Naive B cell (primary cell): ENCODE data around the gene NARF. TPM values are rescaled to one million over a fixed set of nuclear protein-coding genes. Genes with fewer than 3 reads are reported as not detected.
"Not testable (repeated sequence)": the region's sequence is repeated elsewhere in the genome, so short reads cannot be mapped to it uniquely, and the experiment has no call there.

Experiments
- ATAC-seq, 2 donors: fragments of 150-1000 bp; cut with Tn5 transposase; 2 replicates each; pipeline ENCODE4 v1.10.0; 2021; ENCODE audit warnings: low read depth in 2 of 2, mild to moderate bottlenecking in 2 of 2, moderate library complexity in 2 of 2
- DNase-seq: peaks from one replicate; pipeline ENCODE4 v3.0.0; 2022
- H3K27ac Mint-ChIP-seq, 6 donors: one replicate each; pipeline ENCODE4 v1.8.0; 2020 to 2022; ENCODE audit warnings: mild to moderate bottlenecking in 6 of 6, mixed read lengths in 6 of 6, moderate library complexity in 5 of 6, inconsistent platforms in 2 of 6
- H3K27me3 Mint-ChIP-seq, 3 donors: one replicate each; pipeline ENCODE4 v1.8.0; 2021 to 2022; ENCODE audit warnings: mixed read lengths in 3 of 3, mild to moderate bottlenecking in 1 of 3
- H3K36me3 Mint-ChIP-seq, 2 donors: one replicate each; pipeline ENCODE4 v1.8.0; 2020 to 2022; ENCODE audit warnings: mixed read lengths in 2 of 2, inconsistent platforms in 1 of 2, mild to moderate bottlenecking in 1 of 2
- H3K4me1 Mint-ChIP-seq, 3 donors: one replicate each; pipeline ENCODE4 v1.8.0; 2020 to 2022; ENCODE audit warnings: mixed read lengths in 3 of 3, inconsistent platforms in 1 of 3, mild to moderate bottlenecking in 1 of 3, moderate library complexity in 1 of 3
- H3K4me3 Mint-ChIP-seq, 8 donors: one replicate each; pipeline ENCODE4 v1.8.0; 2020 to 2022; ENCODE audit warnings: mild to moderate bottlenecking in 8 of 8, mixed read lengths in 8 of 8, moderate library complexity in 8 of 8, inconsistent platforms in 2 of 8
- H3K9me3 Mint-ChIP-seq, 7 donors: one replicate each; pipeline ENCODE4 v1.8.0; 2020 to 2022; ENCODE audit warnings: mixed read lengths in 7 of 7, mild to moderate bottlenecking in 5 of 7, inconsistent platforms in 2 of 7, moderate library complexity in 1 of 7
- polyA plus RNA-seq, 6 donors: library from polyadenylated mRNA; unstranded; fragments of 300-500 nt; fragmentation: Illumina TruSeq; gene quantifications; one replicate each; pipeline ENCODE4 v1.2.3, GENCODE V29; 2021; ENCODE audit warnings: low read depth in 6 of 6

The NARF gene
- polyA plus RNA-seq, 6 donors from 2014 or later, result 72.3 to 137 (median 95.0) TPM

GRCh38 chr17:82492643-82493225 is 34.2 kb downstream of the NARF start:
- no peaks in the 10 kb centered on the region for H3K36me3 Mint-ChIP-seq
- H3K27ac Mint-ChIP-seq, result no peak overlapping the region
- H3K4me3 Mint-ChIP-seq, result no peak overlapping the region
- DNase-seq, result no peak
- peaks cover 15 to 32% (median 30%) of the 10 kb centered on the region in 3 donors for H3K4me1 Mint-ChIP-seq
- H3K27me3 Mint-ChIP-seq, result peaks cover 0 to 6% (median 0%) of the 10 kb centered on the region in 3 donors
- ATAC-seq, result no peak
- peaks cover 0 to 3% (median 0%) of the 10 kb centered on the region in 7 donors for H3K9me3 Mint-ChIP-seq

- peaks cover 20 to 38% (median 35%) of the 10 kb centered on the region in 3 donors for H3K4me1 Mint-ChIP-seq
- no peak for ATAC-seq
- H3K36me3 Mint-ChIP-seq, result no peaks in the 10 kb centered on the region
- peaks cover 0 to 3% (median 0%) of the 10 kb centered on the region in 7 donors for H3K9me3 Mint-ChIP-seq
- peaks cover 0 to 6% (median 0%) of the 10 kb centered on the region in 3 donors for H3K27me3 Mint-ChIP-seq
- DNase-seq, result no peak
- no peak overlapping the region for H3K4me3 Mint-ChIP-seq
- peak overlapping the region in 2 of 6 donors; percentile 99 for H3K27ac Mint-ChIP-seq
These were observed 34.8 kb downstream of the NARF start for GRCh38 chr17:82493226-82493781.

GRCh38 chr17:82494236-82495055 is 35.9 kb downstream of the NARF start:
- H3K36me3 Mint-ChIP-seq, result no peaks in the 10 kb centered on the region
- peaks cover 24 to 38% (median 35%) of the 10 kb centered on the region in 3 donors for H3K4me1 Mint-ChIP-seq
- H3K9me3 Mint-ChIP-seq, result peaks cover 0 to 3% (median 0%) of the 10 kb centered on the region in 7 donors
- peaks cover 0 to 6% (median 0%) of the 10 kb centered on the region in 3 donors for H3K27me3 Mint-ChIP-seq
- peak overlapping the region; percentile 86 to 100 (median 98) for H3K27ac Mint-ChIP-seq
- peak overlapping the region; percentile 62 to 95 (median 81) for H3K4me3 Mint-ChIP-seq
- ATAC-seq, result peak; percentile 72 to 75
- peak; percentile 89 for DNase-seq

GRCh38 chr17:82495844-82496528 is 37.4 kb downstream of the NARF start:
- H3K36me3 Mint-ChIP-seq, result no peaks in the 10 kb centered on the region

GRCh38 chr17:82496529-82497434 is 38.2 kb downstream of the NARF start:
- peak overlapping the region; percentile 59 to 80 (median 68) for H3K27ac Mint-ChIP-seq

More at GRCh38 chr17:82495844-82496528, 37.4 kb downstream of the NARF start:
- DNase-seq (no peak), ATAC-seq (no peak)
- H3K4me3 Mint-ChIP-seq, result peak overlapping the region; percentile 75 to 92 (median 82)
- H3K27ac Mint-ChIP-seq, result peak overlapping the region in 5 of 6 donors; percentile 71 to 80 (median 76)
- peaks cover 0 to 6% (median 0%) of the 10 kb centered on the region in 3 donors for H3K27me3 Mint-ChIP-seq
- peaks cover 24 to 38% (median 35%) of the 10 kb centered on the region in 3 donors for H3K4me1 Mint-ChIP-seq
- H3K9me3 Mint-ChIP-seq, result peaks cover 0 to 3% (median 0%) of the 10 kb centered on the region in 7 donors

GRCh38 chr17:82497483-82498405 is 39.2 kb downstream of the NARF start:
- DNase-seq, result peak; percentile 51
- Mint-ChIP-seq H3K36me3 (no peaks in the 10 kb centered on the region), H3K4me3 (peak overlapping the region; percentile 87 to 96 (median 93)), H3K27ac (peak overlapping the region; percentile 69 to 96 (median 84)), H3K4me1 (peaks cover 24 to 38% (median 35%) of the 10 kb centered on the region in 3 donors), H3K27me3 (peaks cover 0 to 6% (median 0%) of the 10 kb centered on the region in 3 donors), H3K9me3 (peaks cover 0 to 3% (median 0%) of the 10 kb centered on the region in 7 donors)
- peak; percentile 33 to 36 for ATAC-seq

More at GRCh38 chr17:82496529-82497434, 38.2 kb downstream of the NARF start:
- peak; percentile 70 to 72 for ATAC-seq
- Mint-ChIP-seq H3K36me3 (no peaks in the 10 kb centered on the region), H3K4me3 (peak overlapping the region; percentile 75 to 92 (median 82)), H3K9me3 (peaks cover 0 to 3% (median 0%) of the 10 kb centered on the region in 7 donors), H3K27me3 (peaks cover 0 to 6% (median 0%) of the 10 kb centered on the region in 3 donors), H3K4me1 (peaks cover 24 to 38% (median 35%) of the 10 kb centered on the region in 3 donors)
- DNase-seq, result peak; percentile 88

GRCh38 chr17:82502207-82502606 is 43.7 kb downstream of the NARF start:
- Mint-ChIP-seq H3K36me3 (no peaks in the 10 kb centered on the region), H3K27ac (no peak overlapping the region), H3K27me3 (no peaks in the 10 kb centered on the region), H3K4me3 (peak overlapping the region in 1 of 8 donors; percentile 25), H3K9me3 (no peaks in the 10 kb centered on the region), H3K4me1 (peaks cover 15% of the 10 kb centered on the region in 3 donors)
- DNase-seq, result no peak
- no peak for ATAC-seq

GRCh38 chr17:82503094-82503727 is 44.7 kb downstream of the NARF start:
- Mint-ChIP-seq H3K36me3 (no peaks in the 10 kb centered on the region), H3K27ac (no peak overlapping the region), H3K9me3 (no peaks in the 10 kb centered on the region), H3K4me1 (peaks cover 12 to 14% (median 13%) of the 10 kb centered on the region in 3 donors), H3K27me3 (no peaks in the 10 kb centered on the region), H3K4me3 (no peak overlapping the region)
- ATAC-seq (no peak), DNase-seq (no peak)

GRCh38 chr17:82503728-82504308 is 45.3 kb downstream of the NARF start:
- H3K27me3 Mint-ChIP-seq, result no peaks in the 10 kb centered on the region
- no peaks in the 10 kb centered on the region for H3K36me3 Mint-ChIP-seq
- H3K4me3 Mint-ChIP-seq, result no peak overlapping the region
- DNase-seq (no peak), ATAC-seq (no peak)
- no peak overlapping the region for H3K27ac Mint-ChIP-seq
- H3K4me1 Mint-ChIP-seq, result peaks cover 10 to 13% (median 13%) of the 10 kb centered on the region in 3 donors
- no peaks in the 10 kb centered on the region for H3K9me3 Mint-ChIP-seq

GRCh38 chr17:82505296-82505695 is 46.8 kb downstream of the NARF start:
- peaks cover 10 to 13% (median 10%) of the 10 kb centered on the region in 3 donors for H3K4me1 Mint-ChIP-seq

GRCh38 chr17:82506402-82506801 is 47.9 kb downstream of the NARF start:
- peaks cover 10 to 13% (median 10%) of the 10 kb centered on the region in 3 donors for H3K4me1 Mint-ChIP-seq
- H3K27me3 Mint-ChIP-seq, H3K9me3 Mint-ChIP-seq, H3K36me3 Mint-ChIP-seq: not testable (repeated sequence)
- DNase-seq (peak; percentile 39), ATAC-seq (peak; percentile 93 to 99)
- peak overlapping the region in 3 of 8 donors; percentile 37 to 51 (median 45) for H3K4me3 Mint-ChIP-seq
- H3K27ac Mint-ChIP-seq, result peak overlapping the region in 4 of 6 donors; percentile 25 to 82 (median 48)

More at GRCh38 chr17:82505296-82505695, 46.8 kb downstream of the NARF start:
- Mint-ChIP-seq H3K27ac (no peak overlapping the region), H3K4me3 (no peak overlapping the region), H3K36me3 (no peaks in the 10 kb centered on the region), H3K9me3 (no peaks in the 10 kb centered on the region), H3K27me3 (no peaks in the 10 kb centered on the region)
- DNase-seq (no peak), ATAC-seq (no peak)
